ENCODE results near the gene CCL5. TPM values are rescaled to one million over a fixed set of nuclear protein-coding genes. Genes with fewer than 3 reads are reported as not detected.

The CCL5 gene
- total RNA-seq, 1 experiment from 2014 or later, result not detected

DNA sequence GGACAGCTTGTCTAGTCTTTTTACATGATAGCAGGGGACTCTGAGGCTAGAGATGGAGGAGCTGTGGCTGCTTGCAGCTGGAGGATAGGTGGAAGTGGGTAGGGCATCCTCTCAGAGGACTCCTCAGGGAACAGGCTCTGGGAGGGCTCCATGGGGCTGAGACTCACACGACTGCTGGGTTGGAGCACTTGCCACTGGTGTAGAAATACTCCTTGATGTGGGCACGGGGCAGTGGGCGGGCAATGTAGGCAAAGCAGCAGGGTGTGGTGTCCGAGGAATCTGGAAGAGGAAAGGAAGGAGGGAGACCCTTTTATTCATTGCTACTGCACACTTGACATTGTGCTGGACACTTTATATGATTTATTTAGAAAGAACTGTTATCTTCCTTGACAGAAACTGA lies 1.8 kb downstream of the CCL5 start:
- no peak overlapping the region for H3K18ac ChIP-seq (ENCODE audit: insufficient read length, low read depth, low read length)
- no peak overlapping the region for H3K56ac ChIP-seq (ENCODE audit: insufficient read length, low read depth, low read length)
- no peaks in the 10 kb centered on the region for H4K20me1 ChIP-seq (ENCODE audit: control insufficient read depth, insufficient read depth, insufficient read length)
- no peaks in the 10 kb centered on the region for H3K79me2 ChIP-seq (ENCODE audit: insufficient read depth, low read length)
- H3K4me2 ChIP-seq (ENCODE audit: insufficient read depth, insufficient read length, low read length), result no peak overlapping the region
- Mint-ChIP-seq H3K9me3 (no peaks in the 10 kb centered on the region; a peak in 1 of 5 replicates), H3K27me3 (ENCODE audit: low read depth) (peaks cover 1% of the 10 kb centered on the region; the same call in 1 of the 2 replicates), H3K4me1 (peaks cover 4 to 5% of the 10 kb centered on the region in 2 experiments), H3K4me3 (no peak overlapping the region), H3K36me3 (ENCODE audit: insufficient read depth in 1 of 3, low read depth in 3 of 3) (no peaks in the 10 kb centered on the region), H3K27ac (no peak overlapping the region)
- H2BK120ac ChIP-seq (ENCODE audit: low read depth, low read length, poor library complexity, severe bottlenecking), result no peak overlapping the region
- DNase-seq, result no peak
- no peak overlapping the region for H3K27ac ChIP-seq (ENCODE audit: insufficient read length, low read depth, low read length)
- TF ChIP-seq, protein P1, sequence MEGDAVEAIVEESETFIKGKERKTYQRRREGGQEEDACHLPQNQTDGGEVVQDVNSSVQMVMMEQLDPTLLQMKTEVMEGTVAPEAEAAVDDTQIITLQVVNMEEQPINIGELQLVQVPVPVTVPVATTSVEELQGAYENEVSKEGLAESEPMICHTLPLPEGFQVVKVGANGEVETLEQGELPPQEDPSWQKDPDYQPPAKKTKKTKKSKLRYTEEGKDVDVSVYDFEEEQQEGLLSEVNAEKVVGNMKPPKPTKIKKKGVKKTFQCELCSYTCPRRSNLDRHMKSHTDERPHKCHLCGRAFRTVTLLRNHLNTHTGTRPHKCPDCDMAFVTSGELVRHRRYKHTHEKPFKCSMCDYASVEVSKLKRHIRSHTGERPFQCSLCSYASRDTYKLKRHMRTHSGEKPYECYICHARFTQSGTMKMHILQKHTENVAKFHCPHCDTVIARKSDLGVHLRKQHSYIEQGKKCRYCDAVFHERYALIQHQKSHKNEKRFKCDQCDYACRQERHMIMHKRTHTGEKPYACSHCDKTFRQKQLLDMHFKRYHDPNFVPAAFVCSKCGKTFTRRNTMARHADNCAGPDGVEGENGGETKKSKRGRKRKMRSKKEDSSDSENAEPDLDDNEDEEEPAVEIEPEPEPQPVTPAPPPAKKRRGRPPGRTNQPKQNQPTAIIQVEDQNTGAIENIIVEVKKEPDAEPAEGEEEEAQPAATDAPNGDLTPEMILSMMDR (conservative IDR thresholded peaks at IDR 0.05), result no peak
- H3K4me1 ChIP-seq (ENCODE audit: insufficient read depth, low read length), result peaks cover 3% of the 10 kb centered on the region; the same call in 1 of the 2 replicates
- H3K23me2 ChIP-seq (ENCODE audit: insufficient read length, low read depth, low read length, poor library complexity, severe bottlenecking), result no peaks in the 10 kb centered on the region
- no peak overlapping the region for H3K23ac ChIP-seq (ENCODE audit: insufficient read length, low read depth, low read length)
- H3K4ac ChIP-seq (ENCODE audit: low read depth, low read length), result no peak overlapping the region
- no peaks in the 10 kb centered on the region for H3K27me3 ChIP-seq (ENCODE audit: insufficient read depth, low read length)
- no peak overlapping the region for H2BK15ac ChIP-seq (ENCODE audit: low read depth, low read length)
- no peak overlapping the region for H3T11ph ChIP-seq (ENCODE audit: low read length)
- H4K5ac ChIP-seq (ENCODE audit: insufficient read length, low read depth, low read length), result no peak overlapping the region
- no peaks in the 10 kb centered on the region for H3K79me1 ChIP-seq (ENCODE audit: insufficient read depth, low read depth, low read length, poor library complexity, severe bottlenecking)
- no peak overlapping the region for H2BK5ac ChIP-seq (ENCODE audit: insufficient read length, low read length)
- H3K9ac ChIP-seq (ENCODE audit: extremely low read depth, insufficient read length, low read length), result no peak overlapping the region
- H3K14ac ChIP-seq (ENCODE audit: insufficient read depth, low read length), result no peak overlapping the region
- no CpG with 5 or more reads among the region's 4 CpGs for WGBS (ENCODE audit: extremely low coverage, insufficient read length, low lambda C conversion rate)
- no peak overlapping the region for H4K8ac ChIP-seq (replicated peaks; ENCODE audit: insufficient read length, low read depth, low read length)
- H2BK20ac ChIP-seq (ENCODE audit: low read depth, low read length, poor library complexity, severe bottlenecking), result no peak overlapping the region
- H2AFZ ChIP-seq (ENCODE audit: low read length), result no peak overlapping the region
- no peak overlapping the region for H4K91ac ChIP-seq (ENCODE audit: insufficient read length, low read depth, low read length)
- no peaks in the 10 kb centered on the region for H3K9me3 ChIP-seq (ENCODE audit: control insufficient read depth, low read depth, low read length)
- no peak overlapping the region for H2AK5ac ChIP-seq (ENCODE audit: insufficient read length, low read length)
- no peak overlapping the region for H2BK12ac ChIP-seq (ENCODE audit: insufficient read length, low read depth, low read length)

All from H9 (cell line).